Fibroblast of lung (primary cell): ENCODE measurements around the gene CR2. TPM values are rescaled to one million over a fixed set of nuclear protein-coding genes. Genes with fewer than 3 reads are reported as not detected.
"Not testable (repeated sequence)": the region's sequence is repeated elsewhere in the genome, so short reads cannot be mapped to it uniquely, and the experiment has no call there.

Experiments
- DNase-seq, 2 donors: peaks; one replicate each; pipeline versions ENCODE4 v3.0.0 to v3.0.0-alpha.2; 2010; ENCODE audit warnings: low read depth in 2 of 2
- H2AFZ ChIP-seq: 2 replicates; pipeline ENCODE4 v1.5.1; 2012; ENCODE audit warnings: low read length, control low read depth, inconsistent platforms
- H3K27ac ChIP-seq: 2 replicates; pipeline ENCODE4 v1.5.1; 2011; ENCODE audit warnings: low read length, control low read depth; ENCODE audit not compliant: insufficient read depth
- H3K27me3 ChIP-seq: 2 replicates; pipeline ENCODE4 v1.5.1; 2011; ENCODE audit warnings: mild to moderate bottlenecking, low read length; ENCODE audit not compliant: control insufficient read depth, insufficient read depth
- H3K36me3 ChIP-seq: 2 replicates; pipeline ENCODE4 v1.5.1; 2011; ENCODE audit warnings: low read length; ENCODE audit not compliant: control insufficient read depth, insufficient read depth
- H3K4me1 ChIP-seq: 2 replicates; pipeline ENCODE4 v1.5.1; 2011; ENCODE audit warnings: low read length; ENCODE audit not compliant: control insufficient read depth, insufficient read depth; ENCODE audit errors: extremely low read depth
- H3K4me2 ChIP-seq: 2 replicates; pipeline ENCODE4 v1.5.1; 2011; ENCODE audit warnings: low read length, control low read depth; ENCODE audit not compliant: insufficient read depth; ENCODE audit errors: extremely low read depth
- H3K4me3 ChIP-seq, 4 experiments: fragments of 200-600 bp in 1 of 4; sonication (generic) in 1 of 4; replicated peaks in 1 of 4; 2 replicates each; pipeline ENCODE4 v1.5.1; 2011 to 2016; ENCODE audit warnings: low read length in 4 of 4, low read depth in 3 of 4, mild to moderate bottlenecking in 3 of 4, control low read depth in 2 of 4, inconsistent platforms in 1 of 4, mixed read lengths in 1 of 4; ENCODE audit not compliant: insufficient read depth in 1 of 4; ENCODE audit errors: control extremely low read depth in 1 of 4
- H3K79me2 ChIP-seq: 2 replicates; pipeline ENCODE4 v1.5.1; 2012; ENCODE audit warnings: mild to moderate bottlenecking, low read length, inconsistent platforms; ENCODE audit not compliant: control insufficient read depth, insufficient read depth
- H3K9ac ChIP-seq: 2 replicates; pipeline ENCODE4 v1.5.1; 2011; ENCODE audit warnings: mild to moderate bottlenecking, low read length, control low read depth; ENCODE audit not compliant: insufficient read depth
- H3K9me3 ChIP-seq: 2 replicates; pipeline ENCODE4 v1.5.1; 2012; ENCODE audit warnings: low read depth, low read length; ENCODE audit not compliant: control insufficient read depth, insufficient read depth
- H4K20me1 ChIP-seq: 2 replicates; pipeline ENCODE4 v1.5.1; 2011; ENCODE audit warnings: low read length; ENCODE audit not compliant: control insufficient read depth, insufficient read depth; ENCODE audit errors: extremely low read depth
- EZH2 ChIP-seq: IDR thresholded peaks from 2 replicates; pipeline ENCODE4 v1.5.1; 2012; ENCODE audit warnings: low read length, control low read depth, mild to moderate bottlenecking; ENCODE audit errors: missing control alignments
- polyA plus RNA-seq, 2 donors: library from polyadenylated mRNA; depleted of rRNA in 1 of 2; stranded (reverse) in 1 of 2; unstranded in 1 of 2; fragments of >200 nt; gene quantifications; 2 replicates each; pipeline ENCODE4 v1.2.1, GENCODE V29; 2011 to 2012; ENCODE audit warnings: missing spikeins in 1 of 2
- total RNA-seq: library from RNA; depleted of rRNA; stranded (reverse); fragments of >200 nt; gene quantifications from 2 replicates; pipeline ENCODE4 v1.2.1, GENCODE V29; 2014
- TF ChIP-seq, protein P1 (sequence below), 2 donors: IDR thresholded peaks in 1 of 2; conservative IDR thresholded peaks in 1 of 2; 1 replicate in 1 of 2; 2 replicates in 1 of 2; pipeline ENCODE4 v1.5.1; 2011 to 2012; ENCODE audit warnings: low read length in 2 of 2, control low read depth in 1 of 2, inconsistent platforms in 1 of 2, low read depth in 1 of 2, mild to moderate bottlenecking in 1 of 2

CR2 gene
- total and polyA plus RNA-seq, 2 donors (not counting 1 experiment from before 2014, with no cell fraction given), result not detected

DNA sequence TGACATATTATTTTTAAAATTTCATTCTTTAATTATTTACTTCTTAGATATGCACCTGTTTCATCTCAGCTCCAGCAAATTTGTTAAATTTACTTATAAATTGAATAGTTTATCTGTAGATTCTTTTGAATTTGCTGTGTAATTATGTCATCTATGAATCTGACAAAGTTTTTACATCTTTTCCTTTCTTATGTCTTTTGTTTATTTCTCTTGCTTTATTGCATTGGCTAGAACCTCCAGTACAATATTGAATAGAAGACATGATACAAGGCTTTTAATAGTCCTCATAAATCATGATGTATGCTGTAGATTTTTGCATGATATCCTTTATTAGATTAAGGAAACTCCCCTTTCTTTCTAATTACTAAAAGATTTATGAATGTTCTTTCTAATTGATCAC, 62.6 kb downstream of the CR2 start:
- no peak for DNase-seq

DNA sequence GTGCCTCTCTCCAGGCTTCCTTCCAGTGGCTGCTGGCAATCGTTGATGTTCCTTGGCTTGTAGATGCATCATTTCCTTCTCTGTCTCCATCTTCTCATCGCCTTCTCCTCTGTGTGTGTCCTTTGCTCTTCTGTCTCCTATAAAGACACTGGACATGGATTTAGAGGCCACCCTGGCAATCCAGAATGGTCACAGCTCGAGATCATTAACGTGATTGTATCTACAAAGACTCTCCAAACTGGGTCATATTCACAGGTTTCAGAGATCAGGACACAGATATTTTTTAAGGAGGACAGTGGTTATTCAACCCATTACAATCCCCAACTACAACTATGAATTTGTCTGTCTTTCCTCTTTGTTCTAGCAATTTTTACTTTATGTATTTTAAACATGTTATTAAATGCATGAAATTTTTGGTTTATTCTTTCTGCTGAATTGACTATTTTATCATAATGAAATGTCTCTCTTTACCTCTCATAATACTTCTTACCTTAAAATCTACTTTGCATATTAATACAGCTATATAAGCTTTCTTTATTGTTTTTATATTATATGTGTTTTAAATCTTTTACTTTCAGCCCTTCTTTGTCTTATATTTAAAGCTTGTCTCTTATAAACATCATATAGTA, 64.6 kb downstream of the CR2 start:
- no peak for DNase-seq
- no peaks in the 10 kb centered on the region for H3K27me3 ChIP-seq
- H3K4me2 ChIP-seq, result no peak overlapping the region
- TF ChIP-seq, protein P1, sequence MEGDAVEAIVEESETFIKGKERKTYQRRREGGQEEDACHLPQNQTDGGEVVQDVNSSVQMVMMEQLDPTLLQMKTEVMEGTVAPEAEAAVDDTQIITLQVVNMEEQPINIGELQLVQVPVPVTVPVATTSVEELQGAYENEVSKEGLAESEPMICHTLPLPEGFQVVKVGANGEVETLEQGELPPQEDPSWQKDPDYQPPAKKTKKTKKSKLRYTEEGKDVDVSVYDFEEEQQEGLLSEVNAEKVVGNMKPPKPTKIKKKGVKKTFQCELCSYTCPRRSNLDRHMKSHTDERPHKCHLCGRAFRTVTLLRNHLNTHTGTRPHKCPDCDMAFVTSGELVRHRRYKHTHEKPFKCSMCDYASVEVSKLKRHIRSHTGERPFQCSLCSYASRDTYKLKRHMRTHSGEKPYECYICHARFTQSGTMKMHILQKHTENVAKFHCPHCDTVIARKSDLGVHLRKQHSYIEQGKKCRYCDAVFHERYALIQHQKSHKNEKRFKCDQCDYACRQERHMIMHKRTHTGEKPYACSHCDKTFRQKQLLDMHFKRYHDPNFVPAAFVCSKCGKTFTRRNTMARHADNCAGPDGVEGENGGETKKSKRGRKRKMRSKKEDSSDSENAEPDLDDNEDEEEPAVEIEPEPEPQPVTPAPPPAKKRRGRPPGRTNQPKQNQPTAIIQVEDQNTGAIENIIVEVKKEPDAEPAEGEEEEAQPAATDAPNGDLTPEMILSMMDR (conservative IDR thresholded peaks at IDR 0.05 in 1 of 2, IDR thresholded peaks at IDR 0.05 in 1 of 2; ENCODE audit: low read depth in 1 of 2, low read length in 2 of 2), result no peak
- no peak for TF ChIP-seq EZH2
- H3K4me1 ChIP-seq, result no peaks in the 10 kb centered on the region
- H2AFZ ChIP-seq, result no peak overlapping the region
- no peak overlapping the region for H3K4me3 ChIP-seq
- H4K20me1 ChIP-seq, result no peaks in the 10 kb centered on the region
- no peak overlapping the region for H3K9ac ChIP-seq
- no peak overlapping the region for H3K27ac ChIP-seq
- no peaks in the 10 kb centered on the region for H3K36me3 ChIP-seq
- H3K9me3 ChIP-seq, result no peaks in the 10 kb centered on the region
- no peaks in the 10 kb centered on the region for H3K79me2 ChIP-seq

More for the DNA sequence above, 62.6 kb downstream of the CR2 start:
- no peaks in the 10 kb centered on the region for H4K20me1 ChIP-seq
- H3K27me3 ChIP-seq, result no peaks in the 10 kb centered on the region
- H3K4me1 ChIP-seq, result no peaks in the 10 kb centered on the region
- H3K27ac ChIP-seq, result no peak overlapping the region
- no peaks in the 10 kb centered on the region for H3K79me2 ChIP-seq
- no peak overlapping the region for H3K9ac ChIP-seq
- TF ChIP-seq EZH2, result no peak
- TF ChIP-seq, protein P1 (conservative IDR thresholded peaks at IDR 0.05 in 1 of 2, IDR thresholded peaks at IDR 0.05 in 1 of 2; ENCODE audit: low read depth in 1 of 2, low read length in 2 of 2), result no peak
- H3K36me3 ChIP-seq, result no peaks in the 10 kb centered on the region
- no peak overlapping the region for H3K4me2 ChIP-seq
- no peak overlapping the region for H3K4me3 ChIP-seq
- no peak overlapping the region for H2AFZ ChIP-seq
- no peaks in the 10 kb centered on the region for H3K9me3 ChIP-seq

- Histone ChIP-seq H2AFZ (no peak overlapping the region), H3K27me3 (no peaks in the 10 kb centered on the region), H3K36me3 (no peaks in the 10 kb centered on the region), H3K9me3 (no peaks in the 10 kb centered on the region), H4K20me1 (no peaks in the 10 kb centered on the region), H3K4me2 (no peak overlapping the region), H3K79me2 (no peaks in the 10 kb centered on the region), H3K9ac (no peak overlapping the region), H3K4me3 (no peak overlapping the region), H3K27ac (no peak overlapping the region), H3K4me1 (no peaks in the 10 kb centered on the region)
- TF ChIP-seq EZH2, result no peak
- TF ChIP-seq, protein P1 (conservative IDR thresholded peaks at IDR 0.05 in 1 of 2, IDR thresholded peaks at IDR 0.05 in 1 of 2; ENCODE audit: low read depth in 1 of 2, low read length in 2 of 2), result no peak
- DNase-seq, result no peak
These were observed 65.6 kb downstream of the CR2 start for GRCh38 chr1:207519505-207520399.

- H3K9ac ChIP-seq, H4K20me1 ChIP-seq, H3K79me2 ChIP-seq, H3K9me3 ChIP-seq, H3K4me2 ChIP-seq, H3K36me3 ChIP-seq, DNase-seq, H3K4me3 ChIP-seq, H3K4me1 ChIP-seq, H3K27me3 ChIP-seq, H3K27ac ChIP-seq, H2AFZ ChIP-seq: not testable (repeated sequence)
These were observed 66.5 kb downstream of the CR2 start for GRCh38 chr1:207520400-207521345.
